A549 (cell line): ENCODE results near the gene STAG3. TPM values are rescaled to one million over a fixed set of nuclear protein-coding genes. Genes with fewer than 3 reads are reported as not detected.
"Not testable (repeated sequence)": the region's sequence is repeated elsewhere in the genome, so short reads cannot be mapped to it uniquely, and the experiment has no call there.

Experiments
- ATAC-seq, 2 experiments: fragments of 200-7000 bp in 1 of 2; fragments of >200 bp in 1 of 2; cut with Nextera tagmentation in 1 of 2; cut with Tn5 transposase in 1 of 2; 3 replicates each; pipeline versions ENCODE4 v1.8.0 to v1.9.1; 2018 to 2020; ENCODE audit warnings: mild to moderate bottlenecking in 1 of 2, moderate library complexity in 1 of 2
- CTCF ChIA-PET: fragments of 300-600 bp; sonication (Branson Sonifier 250); formaldehyde crosslinking; extraction: SDS; loops from one replicate; lab custom pipeline; 2021; ENCODE audit warnings: antibody characterized with exemption, inconsistent platforms; lab: Yijun Ruan, JAX
- POLR2A ChIA-PET: fragments of 350-600 bp; formaldehyde crosslinking; extraction: SDS; loops from one replicate; lab custom pipeline; 2021; ENCODE audit warnings: antibody characterized with exemption, inconsistent platforms; lab: Yijun Ruan, JAX
- DNase-seq, 2 experiments: peaks; one replicate each; pipeline versions ENCODE4 v3.0.0 to v3.0.0-alpha.2; 2011 to 2016; ENCODE audit warnings: low read depth in 1 of 2, low spot score in 1 of 2
- FAIRE-seq: peaks from 2 replicates; lab custom pipeline; 2011; peaks lifted over from hg19 to GRCh38; lab: Jason Lieb, UNC
- H3K27ac ChIP-seq, 2 experiments: fragments of >200 bp; sonication (Bioruptor Twin); formaldehyde crosslinking; 3 replicates each; pipeline ENCODE4 v1.5.1; 2016 to 2017
- H3K4me1 ChIP-seq: fragments of >200 bp; sonication (Bioruptor Twin); formaldehyde crosslinking; 3 replicates; pipeline ENCODE4 v1.6.1; 2016
- H3K4me2 ChIP-seq: fragments of >200 bp; sonication (Bioruptor Twin); formaldehyde crosslinking; 3 replicates; pipeline ENCODE4 v1.6.1; 2016
- H3K4me3 ChIP-seq: fragments of >200 bp; sonication (Bioruptor Twin); formaldehyde crosslinking; 3 replicates; pipeline ENCODE4 v1.5.1; 2016
- H3K9me3 ChIP-seq: fragments of >200 bp; sonication (Bioruptor Twin); formaldehyde crosslinking; 3 replicates; pipeline ENCODE4 v1.6.1; 2016
- ATOH8 ChIP-seq: fragments of 250-450 bp; sonication (Bioruptor Pico); IDR thresholded peaks from 2 replicates; pipeline ENCODE4 v1.5.0; 2020; ENCODE audit warnings: low read depth, mild to moderate bottlenecking, moderate library complexity
- BCL3 ChIP-seq: fragments of >200 bp; sonication (Bioruptor Twin); formaldehyde crosslinking; IDR thresholded peaks from 3 replicates; pipeline ENCODE4 v1.6.1; 2016
- CEBPB ChIP-seq, 2 experiments: fragments of >200 bp in 1 of 2; sonication (Bioruptor Twin) in 1 of 2; formaldehyde crosslinking in 1 of 2; IDR thresholded peaks; 2 replicates each; pipeline ENCODE4 v1.6.1; 2012 to 2016
- ESRRA ChIP-seq: fragments of 150-350 bp; IDR thresholded peaks from 2 replicates; pipeline ENCODE4 v1.6.1; 2014; ENCODE audit warnings: mild to moderate bottlenecking, low read length, borderline replicate concordance
- FOSB ChIP-seq: fragments of 250-450 bp; sonication (Bioruptor Pico); IDR thresholded peaks from 2 replicates; pipeline ENCODE4 v1.5.0; 2020; ENCODE audit warnings: mild to moderate bottlenecking, moderate library complexity
- FOSL2 ChIP-seq, 2 experiments: fragments of 450-650 bp in 1 of 2; fragments of >200 bp in 1 of 2; sonication (Bioruptor Twin) in 1 of 2; formaldehyde crosslinking; IDR thresholded peaks; 2 replicates each; pipeline versions ENCODE4 v1.5.0 to v1.6.1; 2016 to 2020; ENCODE audit warnings: mild to moderate bottlenecking in 1 of 2, moderate library complexity in 1 of 2
- HDAC2 ChIP-seq: fragments of 200-600 bp; sonication (generic); IDR thresholded peaks from 2 replicates; pipeline ENCODE4 v1.6.1; 2016
- HOXA7 ChIP-seq: fragments of 250-450 bp; sonication (Bioruptor Pico); IDR thresholded peaks from 2 replicates; pipeline ENCODE4 v1.5.0; 2020; ENCODE audit warnings: mild to moderate bottlenecking, moderate library complexity
- HOXB13 ChIP-seq: fragments of 250-450 bp; sonication (Bioruptor Pico); IDR thresholded peaks from 2 replicates; pipeline ENCODE4 v1.5.0; 2020; ENCODE audit warnings: low read depth, mild to moderate bottlenecking, moderate library complexity
- MAFK ChIP-seq: fragments of 450-650 bp; IDR thresholded peaks from 2 replicates; pipeline ENCODE4 v1.6.1; 2014; ENCODE audit not compliant: partially characterized antibody
- MAX ChIP-seq: IDR thresholded peaks from 2 replicates; pipeline ENCODE4 v1.6.1; 2012
- MYC ChIP-seq: IDR thresholded peaks from 2 replicates; pipeline ENCODE4 v1.6.1; 2012; ENCODE audit warnings: mild to moderate bottlenecking, inconsistent platforms, low read length, improper control_type of control experiment, borderline replicate concordance
- NFE2L2 ChIP-seq: fragments of 150-350 bp; conservative IDR thresholded peaks from 2 replicates; pipeline ENCODE4 v1.6.1; 2014; ENCODE audit warnings: low read length
- NPAS2 ChIP-seq: fragments of 250-450 bp; sonication (Bioruptor Pico); IDR thresholded peaks from 2 replicates; pipeline ENCODE4 v1.8.0; 2022; ENCODE audit warnings: mild to moderate bottlenecking, moderate library complexity, borderline replicate concordance
- POLR2AphosphoS2 ChIP-seq: conservative IDR thresholded peaks from 2 replicates; pipeline ENCODE4 v1.6.1; 2012; ENCODE audit warnings: low read length, improper control_type of control experiment, inconsistent platforms
- RNF2 ChIP-seq: fragments of 200-600 bp; sonication (generic); IDR thresholded peaks from 2 replicates; pipeline ENCODE4 v1.6.1; 2016; ENCODE audit warnings: low read depth, mild to moderate bottlenecking, antibody characterized with exemption, moderate library complexity, borderline replicate concordance
- TFCP2L1 ChIP-seq: fragments of 250-450 bp; sonication (Bioruptor Pico); IDR thresholded peaks from 2 replicates; pipeline ENCODE4 v1.5.0; 2021; ENCODE audit warnings: mild to moderate bottlenecking
- WGBS: methylation state at CpG from one replicate; pipeline ENCODE4 v1.1.6; 2017; ENCODE audit errors: missing lambda C conversion rate; 5-methylcytosine and 5-hydroxymethylcytosine counted together
- polyA plus RNA-seq, 4 experiments: library from polyadenylated mRNA; depleted of rRNA in 3 of 4; stranded (reverse); fragments of >200 nt; fragmentation: RNase III in 1 of 4; extraction: RNeasy Plus Mini Kit Qiagen cat#74134 plus additional on column Dnase treatment in 1 of 4; gene quantifications; 2 replicates in 3 of 4; 3 replicates in 1 of 4; pipeline ENCODE4 v1.2.3, GENCODE V29; 2011 to 2017

STAG3 gene
- polyA plus RNA-seq, 2 of the 4 experiments (the other 2 are of a cell fraction) = 0.25 to 0.50 TPM

GRCh38 chr7:100243385-100243784 is 65.7 kb downstream of the STAG3 start:
- not testable (repeated sequence) for ATAC-seq; H3K9me3 ChIP-seq; H3K4me3 ChIP-seq; FAIRE-seq; TF ChIP-seq FOSL2 (IDR thresholded peaks at IDR 0.05)
- Histone ChIP-seq H3K4me1 (peaks cover 72% of the 10 kb centered on the region), H3K4me2 (peak overlapping the region; percentile 56), H3K27ac (peak overlapping the region; percentile 86 to 96)
- 51% methylated on average over 10 of the region's 12 CpGs for WGBS
- POLR2A ChIA-PET = interaction anchor here (0.7 kb wide), 1 partner anchor 8 kb away, joined by 4 read pairs; no protein-coding TSS in a partner anchor
- DNase-seq = peak; percentile 53 to 89
- CTCF ChIA-PET = interaction anchor here (1.0 kb wide), 1 partner anchor 164 kb away, joined by 3 read pairs; no protein-coding TSS in a partner anchor
- TF ChIP-seq NFE2L2 (peak; percentile 82), FOSL2 (CRISPR knock-in tag; IDR thresholded peaks at IDR 0.05) (peak; percentile 64), MAX (0 out of 2 replicates have a peak, but pooled peaks have one; percentile 21), MAFK (peak; percentile 98)

- H3K4me3 ChIP-seq, CTCF ChIA-PET, POLR2A ChIA-PET, H3K9me3 ChIP-seq, FAIRE-seq, ATAC-seq: not testable (repeated sequence)
- WGBS = 30% methylated on average over 9 of the region's 9 CpGs
- Histone ChIP-seq H3K4me2 (peak overlapping the region; percentile 47), H3K4me1 (peaks cover 82% of the 10 kb centered on the region), H3K27ac (peak overlapping the region; percentile 86 to 96)
- DNase-seq = peak in 1 of 2 experiments; percentile 64
Measured at GRCh38 chr7:100244988-100245605, 67.4 kb downstream of the STAG3 start.

GRCh38 chr7:100246121-100246864 is 68.6 kb downstream of the STAG3 start:
- ATAC-seq (peak; percentile 73 to 75), DNase-seq (peak; percentile 44 to 94)
- FAIRE-seq; H3K9me3 ChIP-seq; POLR2A ChIA-PET; H3K4me3 ChIP-seq; TF ChIP-seq FOSL2 (IDR thresholded peaks at IDR 0.05): not testable (repeated sequence)
- 26% methylated on average over 15 of the region's 15 CpGs for WGBS
- Histone ChIP-seq H3K4me1 (peaks cover 78% of the 10 kb centered on the region), H3K27ac (peak overlapping the region; percentile 86 to 96), H3K4me2 (peak overlapping the region; percentile 75)
- CTCF ChIA-PET = interaction anchor here (1.1 kb wide), 1 partner anchor 9 kb away, joined by 3 read pairs; no protein-coding TSS in a partner anchor
- peak; percentile 8; the same call in 1 of the 2 replicates for TF ChIP-seq FOSL2 (CRISPR knock-in tag; IDR thresholded peaks at IDR 0.05)
- 0 out of 2 replicates have a peak, but pooled peaks have one; percentile 50 for TF ChIP-seq MYC
- 0 out of 2 replicates have a peak, but pooled peaks have one; percentile 30 for TF ChIP-seq HOXB13 (CRISPR knock-in tag)
- TF ChIP-seq MAX = peak; percentile 57

GRCh38 chr7:100246865-100247137 is 69.1 kb downstream of the STAG3 start:
- CTCF ChIA-PET = interaction anchor here (0.9 to 1.2 kb wide), 4 partner anchors 8 to 387 kb away, joined by 3 to 4 read pairs (median 4); no protein-coding TSS in a partner anchor
- not testable (repeated sequence) for DNase-seq, ATAC-seq
- TF ChIP-seq CEBPB (IDR thresholded peaks at IDR 0.05) = peak; percentile 43 to 83; a peak in 3 of 4 replicates
- TF ChIP-seq, all 56 proteins: peak for 1; not testable (repeated sequence) for 55
- FAIRE-seq, H3K9me3 ChIP-seq, H3K4me3 ChIP-seq: not testable (repeated sequence)
- POLR2A ChIA-PET = interaction anchor here (0.5 to 1.0 kb wide), 2 partner anchors 108 to 182 kb away, joined by 3 to 5 read pairs; partner anchors contain the start of gene MEPCE
- peak overlapping the region; percentile 86 to 96 for H3K27ac ChIP-seq
- 37% methylated on average over 9 of the region's 9 CpGs for WGBS
- H3K4me1 ChIP-seq = peaks cover 78% of the 10 kb centered on the region
- H3K4me2 ChIP-seq = peak overlapping the region; percentile 75

- POLR2A ChIA-PET = interaction anchor here (0.5 to 1.0 kb wide), 2 partner anchors 107 to 182 kb away, joined by 3 to 5 read pairs; partner anchors contain the start of gene MEPCE
- Histone ChIP-seq H3K27ac (peak overlapping the region; percentile 86 to 96), H3K9me3 (no peaks in the 10 kb centered on the region), H3K4me2 (peak overlapping the region; percentile 75), H3K4me3 (no peak overlapping the region), H3K4me1 (peaks cover 75% of the 10 kb centered on the region)
- FAIRE-seq = no peak
- 15% methylated on average over 10 of the region's 11 CpGs for WGBS
- DNase-seq = peak; percentile 95 to 97
- peak; percentile 92 to 93 for ATAC-seq
- CTCF ChIA-PET = interaction anchor here (0.9 to 1.2 kb wide), 4 partner anchors 8 to 387 kb away, joined by 3 to 4 read pairs (median 4); no protein-coding TSS in a partner anchor
- TF ChIP-seq ATOH8 (no peak), FOSB (CRISPR knock-in tag) (no peak), TFCP2L1 (no peak), RNF2 (no peak), ESRRA (no peak), NFE2L2 (peak; percentile 63), HOXA7 (CRISPR knock-in tag) (no peak), NPAS2 (CRISPR knock-in tag) (no peak), POLR2AphosphoS2 (no peak), BCL3 (no peak), HOXB13 (CRISPR knock-in tag) (peak; percentile 68; the same call in 1 of the 2 replicates), HDAC2 (peak; percentile 76; the same call in 1 of the 2 replicates), MYC (no peak)
Measured at GRCh38 chr7:100247152-100247757, 69.5 kb downstream of the STAG3 start.
